Measurements from ENCODE around the gene CSRNP3. TPM values are rescaled to one million over a fixed set of nuclear protein-coding genes. Genes with fewer than 3 reads are reported as not detected.
A peak's percentile ranks its signal among the peaks of the same experiment; 100 is the strongest.

Gene CSRNP3
- total and polyA plus RNA-seq, 10 of the 15 experiments (the other 5 are each of a cell fraction or from before 2014, with no cell fraction given), result 0.03 to 5.2 (median 0.11) TPM; not detected in 1

GRCh38 chr2:165529130-165529529 lies 59.6 kb downstream of the CSRNP3 start (continued):
- 0 out of 4 replicates have a peak, but pooled peaks of 1 of the 2 experiments have one; percentile 29 for TF ChIP-seq BHLHE40 (IDR thresholded peaks at IDR 0.05; ENCODE audit: borderline replicate concordance in 1 of 2, low read depth in 2 of 2, low read length in 1 of 2)
- TF ChIP-seq ZBTB33 (IDR thresholded peaks at IDR 0.05), result no peak

- DNase-seq (ENCODE audit: low read depth, low spot score), result no peak
- in situ Hi-C loops (cut with MboI) (no loop called here), intact Hi-C loops (cut with micrococcal nuclease; ENCODE audit: unreplicated experiment) (no loop called here)
- 19% methylated on average over 1 of the region's 1 CpG for WGBS (ENCODE audit: insufficient coverage, insufficient replicate concordance, low lambda C conversion rate, missing lambda C conversion rate)
- no peaks in the 10 kb centered on the region for H3K9me3 ChIP-seq (replicated peaks; ENCODE audit: control insufficient read depth, insufficient read depth, low read length)
- ChIA-PET SMC1A (ENCODE audit: uncharacterized antibody, unreplicated experiment) (interaction anchor here (0.6 to 1.3 kb wide), 7 partner anchors 13 to 154 kb away, joined by 3 to 4 read pairs (median 3); no protein-coding TSS in a partner anchor), RAD21 (ENCODE audit: unreplicated experiment) (interaction anchor here (0.9 to 1.5 kb wide), 3 partner anchors 29 to 54 kb away, joined by 3 to 4 read pairs (median 3); no protein-coding TSS in a partner anchor), CTCF (interaction anchor here (1.5 to 1.8 kb wide), 2 partner anchors 11 to 35 kb away, joined by 3 to 8 read pairs; no protein-coding TSS in a partner anchor), POLR2A (interaction anchor here (1.0 kb wide), 1 partner anchor 97 kb away, joined by 3 read pairs; no protein-coding TSS in a partner anchor)
- no peak overlapping the region for H3K4me3 ChIP-seq
- BruUV-seq (replicated peaks), result no TSS peak
- H3K9ac ChIP-seq (ENCODE audit: control insufficient read depth, insufficient read depth, low read length), result no peak overlapping the region
- H4K20me1 ChIP-seq (ENCODE audit: control insufficient read depth, insufficient read depth), result no peaks in the 10 kb centered on the region
- no peak for FAIRE-seq
- ATAC-seq, result no peak; the same call in 2 of the 3 replicates
- no peak overlapping the region for H2AFZ ChIP-seq (ENCODE audit: control insufficient read depth, low read depth, low read length)
- H3K27me3 ChIP-seq (replicated peaks in 1 of 2; ENCODE audit: control insufficient read depth in 2 of 2, insufficient read depth in 2 of 2, low read length in 1 of 2), result no peaks in the 10 kb centered on the region
- H3K27ac ChIP-seq (ENCODE audit: control insufficient read depth, insufficient read depth), result no peak overlapping the region
- no peaks in the 10 kb centered on the region for H3K36me3 ChIP-seq (ENCODE audit: control insufficient read depth in 2 of 2, insufficient read depth in 2 of 2, low read length in 1 of 2)
- no peak overlapping the region for H3K4me2 ChIP-seq (ENCODE audit: control insufficient read depth, insufficient read depth)
- H3K79me2 ChIP-seq (ENCODE audit: control insufficient read depth, insufficient read depth, low read length), result no peaks in the 10 kb centered on the region
- no peak for TF ChIP-seq RCOR1 (conservative IDR thresholded peaks at IDR 0.05; ENCODE audit: low read depth, low read length)
- TF ChIP-seq RAD51 (IDR thresholded peaks at IDR 0.05), result no peak
- TF ChIP-seq SIX5 (IDR thresholded peaks at IDR 0.05; ENCODE audit: low read depth, low read length, severe bottlenecking), result no peak
- TF ChIP-seq NFYA (IDR thresholded peaks at IDR 0.05; ENCODE audit: borderline replicate concordance, low read depth, low read length), result no peak
- TF ChIP-seq GATAD2B (conservative IDR thresholded peaks at IDR 0.05; ENCODE audit: low read depth), result no peak
- TF ChIP-seq CEBPZ (IDR thresholded peaks at IDR 0.05; ENCODE audit: low read depth, low read length), result no peak
- no peak for TF ChIP-seq TCF3 (IDR thresholded peaks at IDR 0.05; ENCODE audit: borderline replicate concordance, insufficient read depth, low read depth, low read length)
- no peaks in the 10 kb centered on the region for H3K4me1 ChIP-seq (ENCODE audit: control insufficient read depth, insufficient read depth, low read length)
Measured at GRCh38 chr2:165533331-165533730, 63.8 kb downstream of the CSRNP3 start.

All from GM12878 (cell line).